ENCODE measurements around the gene PARN. TPM values are rescaled to one million over a fixed set of nuclear protein-coding genes. Genes with fewer than 3 reads are reported as not detected.
"Not testable (repeated sequence)": the region's sequence is repeated elsewhere in the genome, so short reads cannot be mapped to it uniquely, and the experiment has no call there.

Gene PARN
- total and polyA plus RNA-seq, 2 of the 8 experiments (the other 6 are each of a cell fraction or from before 2014, with no cell fraction given), result 24.5 to 44.6 TPM

GRCh38 chr16:14434860-14435259, 195.2 kb downstream of the PARN start (continued):
- no peak for TF ChIP-seq TBP (IDR thresholded peaks at IDR 0.05; ENCODE audit: low read depth, low read length)
- no peak for TF ChIP-seq ATF3 (IDR thresholded peaks at IDR 0.05; ENCODE audit: insufficient read depth, low read depth, low read length)
- TF ChIP-seq CBX5 (IDR thresholded peaks at IDR 0.05; ENCODE audit: low read depth, low read length), result no peak
- TF ChIP-seq CEBPB (IDR thresholded peaks at IDR 0.05; ENCODE audit: low read depth, low read length), result no peak
- no peak for TF ChIP-seq JUND (IDR thresholded peaks at IDR 0.05; ENCODE audit: low read length)
- no peak for TF ChIP-seq PHF8 (conservative IDR thresholded peaks at IDR 0.05; ENCODE audit: low read depth, low read length)
- no peak for TF ChIP-seq ZNF274 (IDR thresholded peaks at IDR 0.05; ENCODE audit: borderline replicate concordance, extremely low read depth, low read length)

- CTCF ChIA-PET (ENCODE audit: partially characterized antibody), result interaction anchor here (0.8 kb wide), 1 partner anchor 100 kb away, joined by 3 read pairs; no protein-coding TSS in a partner anchor
- H2AFZ ChIP-seq (ENCODE audit: low read length); H3K27me3 ChIP-seq (replicated peaks in 1 of 4; ENCODE audit: control insufficient read depth in 3 of 4, extremely low read depth in 1 of 4, insufficient read depth in 3 of 4, low read length in 3 of 4); H3K14ac ChIP-seq (ENCODE audit: insufficient read length); H2BK12ac ChIP-seq (ENCODE audit: low read depth, low read length); H2BK120ac ChIP-seq (replicated peaks; ENCODE audit: low read depth, low read length); H3K23ac ChIP-seq (ENCODE audit: insufficient read length); H2BK20ac ChIP-seq (ENCODE audit: low read length); H3K4me2 ChIP-seq (ENCODE audit: insufficient read depth in 1 of 2, low read depth in 2 of 2, low read length in 2 of 2); H3K9ac ChIP-seq (replicated peaks in 1 of 4; ENCODE audit: extremely low read depth in 1 of 4, low read depth in 3 of 4, low read length in 3 of 4); H3K27ac ChIP-seq (ENCODE audit: low read depth, low read length); POLR2A ChIA-PET (ENCODE audit: partially characterized antibody); FAIRE-seq; H3K4ac ChIP-seq (replicated peaks; ENCODE audit: insufficient read length, low read depth, low read length); DNase-seq (ENCODE audit: low read depth in 1 of 2, low spot score in 2 of 2); H3K9me3 ChIP-seq (ENCODE audit: insufficient read depth in 2 of 2, low read depth in 1 of 2, low read length in 1 of 2); H3K4me3 ChIP-seq (ENCODE audit: extremely low read depth in 1 of 4, insufficient read depth in 2 of 4, low read depth in 3 of 4, low read length in 4 of 4); H3K79me1 ChIP-seq (ENCODE audit: low read depth, low read length); H4K91ac ChIP-seq (replicated peaks; ENCODE audit: insufficient read length, low read length); H3K56ac ChIP-seq (replicated peaks; ENCODE audit: insufficient read length, low read depth, low read length); H3K18ac ChIP-seq (ENCODE audit: extremely low read depth, low read length); H3K4me1 ChIP-seq (replicated peaks in 1 of 4; ENCODE audit: control insufficient read depth in 3 of 4, insufficient read depth in 4 of 4, low read length in 3 of 4); H2AK5ac ChIP-seq (ENCODE audit: low read depth, low read length); H2BK5ac ChIP-seq (ENCODE audit: low read depth, low read length); H2BK15ac ChIP-seq (ENCODE audit: low read length); H3K36me3 ChIP-seq (ENCODE audit: control insufficient read depth in 2 of 4, insufficient read depth in 4 of 4, low read length in 3 of 4); H4K20me1 ChIP-seq (replicated peaks in 1 of 2; ENCODE audit: control insufficient read depth in 1 of 2, insufficient read depth in 2 of 2, low read length in 2 of 2); H3K23me2 ChIP-seq (ENCODE audit: low read depth, low read length); H4K8ac ChIP-seq (ENCODE audit: extremely low read depth, insufficient read depth, low read length); H4K5ac ChIP-seq (ENCODE audit: insufficient read length, low read depth, low read length); H3K79me2 ChIP-seq (ENCODE audit: control insufficient read depth in 1 of 2, insufficient read depth in 2 of 2, low read length in 2 of 2): not testable (repeated sequence)
- 83% methylated on average over 14 of the region's 14 CpGs; no CpG with 5 or more reads in 1 of the 2 experiments for WGBS, 2 experiments (ENCODE audit: extremely low coverage in 1 of 2, insufficient coverage in 1 of 2, insufficient read length in 1 of 2, insufficient replicate concordance in 2 of 2, low coverage in 1 of 2, low lambda C conversion rate in 2 of 2, missing lambda C conversion rate in 1 of 2)
Measured at GRCh38 chr16:14428971-14429637, 201.0 kb downstream of the PARN start.
